K562 (cell line): Measurements from ENCODE around the gene GJC2. TPM values are rescaled to one million over a fixed set of nuclear protein-coding genes. Genes with fewer than 3 reads are reported as not detected.

Source experiments
- ELF2 ChIP-seq: fragments of 250-450 bp; sonication (Bioruptor Pico); IDR thresholded peaks from 2 replicates; pipeline ENCODE4 v1.5.0; 2021; ENCODE audit warnings: mild to moderate bottlenecking
- ILF3 ChIP-seq: fragments of 450-650 bp; IDR thresholded peaks from 2 replicates; pipeline ENCODE4 v1.6.1; 2018; ENCODE audit warnings: antibody characterized with exemption, mild to moderate bottlenecking, moderate library complexity, borderline replicate concordance
- NFE2 ChIP-seq: IDR thresholded peaks from 2 replicates; pipeline ENCODE4 v1.6.1; 2014; ENCODE audit warnings: antibody characterized with exemption, low read depth
- PHB ChIP-seq: fragments of 250-450 bp; sonication (Bioruptor Pico); IDR thresholded peaks from 2 replicates; pipeline ENCODE4 v1.5.0; 2021
- ZNF41 ChIP-seq: fragments of 250-450 bp; sonication (Bioruptor Pico); conservative IDR thresholded peaks from 2 replicates; pipeline ENCODE4 v1.4.0; 2020; ENCODE audit warnings: mild to moderate bottlenecking
- polyA plus RNA-seq, 8 experiments: library from polyadenylated mRNA; depleted of rRNA in 4 of 8; stranded (reverse) in 5 of 8; unstranded in 3 of 8; fragments of >200 nt; fragmentation: Nextera tagmentation in 2 of 8; fragmentation: Illumina TruSeq in 1 of 8; extraction: Ambion mirVana in 2 of 8; extraction: Trizol in 1 of 8; gene quantifications; 2 replicates each; pipeline versions ENCODE4 v1.2.1 to v1.2.3, GENCODE V29; 2011 to 2014; ENCODE audit warnings: inconsistent platforms in 1 of 8, missing spikeins in 1 of 8
- total RNA-seq, 7 experiments: library from RNA; depleted of rRNA in 6 of 7; stranded (reverse); fragments of >200 nt in 6 of 7; fragmentation: Illumina TruSeq in 2 of 7; extraction: Trizol in 2 of 7; gene quantifications; 2 replicates each; pipeline versions ENCODE4 v1.2.1 to v1.2.3, GENCODE V29; 2011 to 2021; ENCODE audit warnings: low replicate concordance in 1 of 7
- TF ChIP-seq, protein P1 (sequence below): fragments of 200-600 bp; sonication (generic); IDR thresholded peaks from one replicate; pipeline ENCODE4 v1.6.1; 2012; ENCODE audit warnings: mild to moderate bottlenecking, low read depth, low read length, inconsistent platforms
- TF ChIP-seq, protein P2 (sequence below): fragments of 200-400 bp; formaldehyde crosslinking; IDR thresholded peaks from 2 replicates; pipeline ENCODE4 v1.6.1; 2017; ENCODE audit warnings: mild to moderate bottlenecking, low read depth, low read length, moderate library complexity
- TF ChIP-seq, protein P3 (sequence below): fragments of 450-650 bp; conservative IDR thresholded peaks from 2 replicates; pipeline ENCODE4 v1.6.1; 2016; ENCODE audit warnings: missing genetic modification characterization, low read depth, mild to moderate bottlenecking, control low read depth, missing compliant biosample characterization
- TF ChIP-seq, protein P4 (sequence below), 2 experiments: IDR thresholded peaks in 1 of 2; conservative IDR thresholded peaks in 1 of 2; 2 replicates each; pipeline ENCODE4 v1.6.1; 2016; ENCODE audit warnings: low read depth in 2 of 2, mild to moderate bottlenecking in 1 of 2, missing compliant biosample characterization in 1 of 2, missing genetic modification characterization in 1 of 2, moderate library complexity in 1 of 2

The GJC2 gene
- total and polyA plus RNA-seq, 9 of the 15 experiments (the other 6 are each of a cell fraction or from before 2014, with no cell fraction given) = 0.03 to 0.62 (median 0.11) TPM; not detected in 2

DNA sequence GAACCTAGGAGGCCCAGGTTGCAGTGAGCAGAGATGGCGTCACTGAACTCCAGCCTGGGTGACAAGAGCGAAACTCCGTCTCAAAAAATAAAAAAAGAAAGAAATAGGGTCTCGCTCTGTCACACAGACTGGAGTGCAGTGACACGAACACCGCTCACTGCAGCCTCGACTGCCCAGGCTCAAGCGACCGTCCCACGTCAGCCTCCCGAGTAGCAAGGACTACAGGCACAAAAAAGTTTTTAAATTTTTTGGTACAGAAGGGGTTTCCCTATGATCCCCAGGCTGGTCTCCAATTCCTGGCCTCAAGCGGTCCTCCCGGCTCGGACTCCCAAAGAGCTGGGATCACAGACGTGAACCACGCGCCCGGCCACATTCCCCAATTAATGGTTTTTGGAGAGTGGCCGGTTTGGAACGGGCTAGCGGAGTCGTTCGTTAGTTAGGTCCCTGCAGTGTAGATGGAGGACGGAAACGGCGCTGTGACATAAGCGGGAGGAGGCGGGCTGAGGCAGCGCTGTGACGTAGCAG lies 10.3 kb upstream of the GJC2 start (continued):
- TF ChIP-seq, protein P1, sequence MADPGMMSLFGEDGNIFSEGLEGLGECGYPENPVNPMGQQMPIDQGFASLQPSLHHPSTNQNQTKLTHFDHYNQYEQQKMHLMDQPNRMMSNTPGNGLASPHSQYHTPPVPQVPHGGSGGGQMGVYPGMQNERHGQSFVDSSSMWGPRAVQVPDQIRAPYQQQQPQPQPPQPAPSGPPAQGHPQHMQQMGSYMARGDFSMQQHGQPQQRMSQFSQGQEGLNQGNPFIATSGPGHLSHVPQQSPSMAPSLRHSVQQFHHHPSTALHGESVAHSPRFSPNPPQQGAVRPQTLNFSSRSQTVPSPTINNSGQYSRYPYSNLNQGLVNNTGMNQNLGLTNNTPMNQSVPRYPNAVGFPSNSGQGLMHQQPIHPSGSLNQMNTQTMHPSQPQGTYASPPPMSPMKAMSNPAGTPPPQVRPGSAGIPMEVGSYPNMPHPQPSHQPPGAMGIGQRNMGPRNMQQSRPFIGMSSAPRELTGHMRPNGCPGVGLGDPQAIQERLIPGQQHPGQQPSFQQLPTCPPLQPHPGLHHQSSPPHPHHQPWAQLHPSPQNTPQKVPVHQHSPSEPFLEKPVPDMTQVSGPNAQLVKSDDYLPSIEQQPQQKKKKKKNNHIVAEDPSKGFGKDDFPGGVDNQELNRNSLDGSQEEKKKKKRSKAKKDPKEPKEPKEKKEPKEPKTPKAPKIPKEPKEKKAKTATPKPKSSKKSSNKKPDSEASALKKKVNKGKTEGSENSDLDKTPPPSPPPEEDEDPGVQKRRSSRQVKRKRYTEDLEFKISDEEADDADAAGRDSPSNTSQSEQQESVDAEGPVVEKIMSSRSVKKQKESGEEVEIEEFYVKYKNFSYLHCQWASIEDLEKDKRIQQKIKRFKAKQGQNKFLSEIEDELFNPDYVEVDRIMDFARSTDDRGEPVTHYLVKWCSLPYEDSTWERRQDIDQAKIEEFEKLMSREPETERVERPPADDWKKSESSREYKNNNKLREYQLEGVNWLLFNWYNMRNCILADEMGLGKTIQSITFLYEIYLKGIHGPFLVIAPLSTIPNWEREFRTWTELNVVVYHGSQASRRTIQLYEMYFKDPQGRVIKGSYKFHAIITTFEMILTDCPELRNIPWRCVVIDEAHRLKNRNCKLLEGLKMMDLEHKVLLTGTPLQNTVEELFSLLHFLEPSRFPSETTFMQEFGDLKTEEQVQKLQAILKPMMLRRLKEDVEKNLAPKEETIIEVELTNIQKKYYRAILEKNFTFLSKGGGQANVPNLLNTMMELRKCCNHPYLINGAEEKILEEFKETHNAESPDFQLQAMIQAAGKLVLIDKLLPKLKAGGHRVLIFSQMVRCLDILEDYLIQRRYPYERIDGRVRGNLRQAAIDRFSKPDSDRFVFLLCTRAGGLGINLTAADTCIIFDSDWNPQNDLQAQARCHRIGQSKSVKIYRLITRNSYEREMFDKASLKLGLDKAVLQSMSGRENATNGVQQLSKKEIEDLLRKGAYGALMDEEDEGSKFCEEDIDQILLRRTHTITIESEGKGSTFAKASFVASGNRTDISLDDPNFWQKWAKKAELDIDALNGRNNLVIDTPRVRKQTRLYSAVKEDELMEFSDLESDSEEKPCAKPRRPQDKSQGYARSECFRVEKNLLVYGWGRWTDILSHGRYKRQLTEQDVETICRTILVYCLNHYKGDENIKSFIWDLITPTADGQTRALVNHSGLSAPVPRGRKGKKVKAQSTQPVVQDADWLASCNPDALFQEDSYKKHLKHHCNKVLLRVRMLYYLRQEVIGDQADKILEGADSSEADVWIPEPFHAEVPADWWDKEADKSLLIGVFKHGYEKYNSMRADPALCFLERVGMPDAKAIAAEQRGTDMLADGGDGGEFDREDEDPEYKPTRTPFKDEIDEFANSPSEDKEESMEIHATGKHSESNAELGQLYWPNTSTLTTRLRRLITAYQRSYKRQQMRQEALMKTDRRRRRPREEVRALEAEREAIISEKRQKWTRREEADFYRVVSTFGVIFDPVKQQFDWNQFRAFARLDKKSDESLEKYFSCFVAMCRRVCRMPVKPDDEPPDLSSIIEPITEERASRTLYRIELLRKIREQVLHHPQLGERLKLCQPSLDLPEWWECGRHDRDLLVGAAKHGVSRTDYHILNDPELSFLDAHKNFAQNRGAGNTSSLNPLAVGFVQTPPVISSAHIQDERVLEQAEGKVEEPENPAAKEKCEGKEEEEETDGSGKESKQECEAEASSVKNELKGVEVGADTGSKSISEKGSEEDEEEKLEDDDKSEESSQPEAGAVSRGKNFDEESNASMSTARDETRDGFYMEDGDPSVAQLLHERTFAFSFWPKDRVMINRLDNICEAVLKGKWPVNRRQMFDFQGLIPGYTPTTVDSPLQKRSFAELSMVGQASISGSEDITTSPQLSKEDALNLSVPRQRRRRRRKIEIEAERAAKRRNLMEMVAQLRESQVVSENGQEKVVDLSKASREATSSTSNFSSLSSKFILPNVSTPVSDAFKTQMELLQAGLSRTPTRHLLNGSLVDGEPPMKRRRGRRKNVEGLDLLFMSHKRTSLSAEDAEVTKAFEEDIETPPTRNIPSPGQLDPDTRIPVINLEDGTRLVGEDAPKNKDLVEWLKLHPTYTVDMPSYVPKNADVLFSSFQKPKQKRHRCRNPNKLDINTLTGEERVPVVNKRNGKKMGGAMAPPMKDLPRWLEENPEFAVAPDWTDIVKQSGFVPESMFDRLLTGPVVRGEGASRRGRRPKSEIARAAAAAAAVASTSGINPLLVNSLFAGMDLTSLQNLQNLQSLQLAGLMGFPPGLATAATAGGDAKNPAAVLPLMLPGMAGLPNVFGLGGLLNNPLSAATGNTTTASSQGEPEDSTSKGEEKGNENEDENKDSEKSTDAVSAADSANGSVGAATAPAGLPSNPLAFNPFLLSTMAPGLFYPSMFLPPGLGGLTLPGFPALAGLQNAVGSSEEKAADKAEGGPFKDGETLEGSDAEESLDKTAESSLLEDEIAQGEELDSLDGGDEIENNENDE = no peak
- TF ChIP-seq, protein P2, sequence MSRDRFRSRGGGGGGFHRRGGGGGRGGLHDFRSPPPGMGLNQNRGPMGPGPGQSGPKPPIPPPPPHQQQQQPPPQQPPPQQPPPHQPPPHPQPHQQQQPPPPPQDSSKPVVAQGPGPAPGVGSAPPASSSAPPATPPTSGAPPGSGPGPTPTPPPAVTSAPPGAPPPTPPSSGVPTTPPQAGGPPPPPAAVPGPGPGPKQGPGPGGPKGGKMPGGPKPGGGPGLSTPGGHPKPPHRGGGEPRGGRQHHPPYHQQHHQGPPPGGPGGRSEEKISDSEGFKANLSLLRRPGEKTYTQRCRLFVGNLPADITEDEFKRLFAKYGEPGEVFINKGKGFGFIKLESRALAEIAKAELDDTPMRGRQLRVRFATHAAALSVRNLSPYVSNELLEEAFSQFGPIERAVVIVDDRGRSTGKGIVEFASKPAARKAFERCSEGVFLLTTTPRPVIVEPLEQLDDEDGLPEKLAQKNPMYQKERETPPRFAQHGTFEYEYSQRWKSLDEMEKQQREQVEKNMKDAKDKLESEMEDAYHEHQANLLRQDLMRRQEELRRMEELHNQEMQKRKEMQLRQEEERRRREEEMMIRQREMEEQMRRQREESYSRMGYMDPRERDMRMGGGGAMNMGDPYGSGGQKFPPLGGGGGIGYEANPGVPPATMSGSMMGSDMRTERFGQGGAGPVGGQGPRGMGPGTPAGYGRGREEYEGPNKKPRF = no peak
- TF ChIP-seq NFE2 (no peak), ZNF41 (peak; percentile 56; the same call in 1 of the 2 replicates), ILF3 (no peak), ELF2 (CRISPR knock-in tag) (no peak), PHB (CRISPR knock-in tag) (no peak)
- TF ChIP-seq, protein P3, sequence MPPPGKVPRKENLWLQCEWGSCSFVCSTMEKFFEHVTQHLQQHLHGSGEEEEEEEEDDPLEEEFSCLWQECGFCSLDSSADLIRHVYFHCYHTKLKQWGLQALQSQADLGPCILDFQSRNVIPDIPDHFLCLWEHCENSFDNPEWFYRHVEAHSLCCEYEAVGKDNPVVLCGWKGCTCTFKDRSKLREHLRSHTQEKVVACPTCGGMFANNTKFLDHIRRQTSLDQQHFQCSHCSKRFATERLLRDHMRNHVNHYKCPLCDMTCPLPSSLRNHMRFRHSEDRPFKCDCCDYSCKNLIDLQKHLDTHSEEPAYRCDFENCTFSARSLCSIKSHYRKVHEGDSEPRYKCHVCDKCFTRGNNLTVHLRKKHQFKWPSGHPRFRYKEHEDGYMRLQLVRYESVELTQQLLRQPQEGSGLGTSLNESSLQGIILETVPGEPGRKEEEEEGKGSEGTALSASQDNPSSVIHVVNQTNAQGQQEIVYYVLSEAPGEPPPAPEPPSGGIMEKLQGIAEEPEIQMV = no peak
- TF ChIP-seq, protein P4, sequence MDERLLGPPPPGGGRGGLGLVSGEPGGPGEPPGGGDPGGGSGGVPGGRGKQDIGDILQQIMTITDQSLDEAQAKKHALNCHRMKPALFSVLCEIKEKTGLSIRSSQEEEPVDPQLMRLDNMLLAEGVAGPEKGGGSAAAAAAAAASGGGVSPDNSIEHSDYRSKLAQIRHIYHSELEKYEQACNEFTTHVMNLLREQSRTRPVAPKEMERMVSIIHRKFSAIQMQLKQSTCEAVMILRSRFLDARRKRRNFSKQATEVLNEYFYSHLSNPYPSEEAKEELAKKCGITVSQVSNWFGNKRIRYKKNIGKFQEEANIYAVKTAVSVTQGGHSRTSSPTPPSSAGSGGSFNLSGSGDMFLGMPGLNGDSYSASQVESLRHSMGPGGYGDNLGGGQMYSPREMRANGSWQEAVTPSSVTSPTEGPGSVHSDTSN (CRISPR knock-in tag; IDR thresholded peaks at IDR 0.05; ENCODE audit: low read depth) = no peak
- TF ChIP-seq, protein P4 (tag; conservative IDR thresholded peaks at IDR 0.05; ENCODE audit: low read depth) = no peak
